Forelimb muscle (tissue), 1 donor: Measurements from ENCODE around the gene STK35. TPM values are rescaled to one million over a fixed set of nuclear protein-coding genes. Genes with fewer than 3 reads are reported as not detected.

Experiments used
- DNase-seq: peaks from one replicate; pipeline ENCODE4 v3.0.0-alpha.2; 2013; ENCODE audit warnings: low read depth
- polyA plus RNA-seq: library from polyadenylated mRNA; unstranded; fragments of 120-200 nt; gene quantifications from one replicate; pipeline ENCODE4 v1.2.1, GENCODE V29; 2013; ENCODE audit not compliant: insufficient read length

The STK35 gene
- polyA plus RNA-seq = 6.9 TPM

GRCh38 chr20:2101057-2101864 is at the start of gene STK35:
STK35 (plus strand) TSS chr20:2101827; CDS start chr20:2101882, 55 bp downstream.
- DNase-seq = no peak

DNA sequence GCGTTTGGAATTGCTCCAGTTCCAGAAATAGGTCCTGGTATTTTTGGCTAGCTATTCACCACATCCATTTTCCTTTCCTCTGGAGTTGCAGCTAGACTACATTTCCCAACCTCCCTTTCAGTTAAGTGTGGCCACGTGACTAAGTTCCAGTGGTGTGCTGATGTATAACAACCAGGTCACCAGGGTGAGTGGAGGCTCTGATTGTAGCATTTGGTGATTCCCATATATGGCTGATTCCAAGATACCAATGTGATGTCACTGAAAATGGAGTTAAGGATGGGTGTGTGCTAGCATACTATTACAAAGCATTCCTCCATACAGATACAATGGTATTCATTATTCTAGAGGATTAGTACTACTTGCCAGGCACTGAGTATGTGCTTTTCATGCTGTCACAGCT is 49.7 kb upstream of the STK35 start:
- no peak for DNase-seq

- DNase-seq = no peak
Measured at GRCh38 chr20:2052741-2053140, 48.9 kb upstream of the STK35 start.

DNA sequence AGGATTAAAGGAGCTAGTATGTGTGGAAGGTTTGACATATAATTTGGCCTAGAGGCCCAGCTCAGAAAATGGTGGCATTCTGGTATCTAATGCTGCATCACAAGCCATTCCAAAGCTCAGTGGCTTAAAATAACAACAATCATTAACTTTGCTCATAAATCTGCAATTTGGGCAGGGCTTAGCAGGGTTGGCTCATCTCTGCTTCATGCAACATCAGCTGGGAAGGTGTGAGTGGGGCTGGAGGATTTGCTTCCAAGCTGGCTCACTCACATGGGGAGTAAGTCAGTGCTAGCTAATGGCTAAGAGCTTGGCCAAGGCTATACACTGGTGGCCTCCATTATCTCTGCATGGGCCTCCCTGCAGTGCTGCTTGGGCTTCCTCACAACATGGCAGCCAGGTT is 48.0 kb upstream of the STK35 start:
- DNase-seq = no peak

GRCh38 chr20:2054911-2055310 is 46.7 kb upstream of the STK35 start:
- DNase-seq = no peak

GRCh38 chr20:2059411-2059810 is 42.2 kb upstream of the STK35 start:
- no peak for DNase-seq

DNA sequence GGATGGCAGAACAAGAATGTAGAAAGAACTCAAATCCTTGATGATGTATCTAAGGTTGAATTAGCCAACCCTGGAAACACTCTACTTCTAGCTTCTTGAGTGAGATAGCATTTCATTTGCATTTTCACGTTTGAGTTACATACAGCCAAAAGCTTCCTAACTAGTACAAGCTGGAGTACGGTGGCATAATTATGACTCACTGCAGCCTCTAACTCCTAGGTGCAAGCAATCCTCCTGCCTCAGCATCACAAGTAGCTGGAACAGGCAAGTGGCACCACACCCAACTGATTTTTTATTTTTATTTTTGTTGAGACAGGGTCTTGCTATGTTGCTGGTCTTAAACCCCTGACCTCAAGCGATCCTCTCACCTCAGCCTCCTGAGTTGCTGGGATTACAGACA is 36.5 kb upstream of the STK35 start:
- DNase-seq = no peak

GRCh38 chr20:2066461-2067122 is 35.0 kb upstream of the STK35 start:
- no peak for DNase-seq

- DNase-seq = no peak
Measured at GRCh38 chr20:2080532-2081224, 20.9 kb upstream of the STK35 start.

- no peak for DNase-seq
Measured at GRCh38 chr20:2084703-2085102, 16.9 kb upstream of the STK35 start.

DNA sequence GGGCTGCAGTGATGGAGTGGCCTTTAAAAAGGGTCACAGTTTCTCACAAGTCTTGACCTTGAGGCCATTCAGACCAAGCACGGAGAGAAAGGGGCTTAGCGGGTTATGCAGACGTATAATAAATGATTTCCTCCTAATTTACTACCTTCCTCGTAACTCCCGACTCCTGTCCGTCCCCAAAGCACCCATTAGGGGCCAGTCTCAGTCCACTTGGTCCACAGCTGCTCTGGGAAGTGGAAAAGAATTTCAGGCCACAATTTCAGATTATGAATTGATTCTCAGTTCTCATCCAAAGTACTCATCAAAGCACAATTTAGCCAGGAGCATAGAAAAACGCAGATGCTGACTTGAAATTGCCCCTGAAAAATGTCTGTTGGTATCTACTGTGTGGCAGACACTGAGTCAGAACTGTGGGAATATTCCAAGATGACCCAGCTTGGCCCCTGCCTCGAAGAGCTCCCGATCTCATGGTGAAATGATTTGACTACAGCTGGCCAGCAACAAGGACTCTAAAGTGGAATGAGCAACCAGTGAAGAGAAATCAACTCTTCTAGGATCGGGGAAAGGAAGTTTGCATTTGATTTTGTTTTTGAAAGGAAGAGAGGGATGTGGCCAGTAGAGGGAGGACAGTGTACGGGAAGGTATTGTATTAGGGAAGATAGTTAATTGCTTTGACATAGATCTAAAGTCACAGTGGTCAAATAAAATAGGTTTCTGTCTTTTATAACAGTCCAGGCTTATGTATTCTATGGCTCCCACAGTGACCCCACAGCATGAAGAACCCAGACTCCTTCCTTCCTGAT is 15.2 kb upstream of the STK35 start:
- DNase-seq = no peak

DNA sequence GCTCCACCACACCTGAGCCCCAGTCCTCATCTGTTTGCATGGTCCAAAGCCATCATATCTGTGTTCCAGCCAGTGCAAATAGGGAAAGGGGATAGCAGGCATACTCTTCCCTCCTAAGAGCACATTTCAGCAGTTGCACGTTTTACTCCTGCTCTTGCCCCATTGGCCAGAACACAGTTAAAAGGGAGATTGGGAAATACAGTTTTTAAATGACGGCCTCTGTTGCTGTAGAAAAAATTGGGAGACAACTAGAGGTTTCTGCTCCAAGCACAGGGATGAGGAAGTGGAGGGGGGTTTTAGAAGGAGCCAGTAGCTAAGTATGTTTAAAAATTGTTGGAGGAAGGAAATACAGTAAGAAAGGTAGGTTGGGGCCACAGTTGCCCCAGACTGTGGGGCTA is 14.6 kb upstream of the STK35 start:
- no peak for DNase-seq

DNA sequence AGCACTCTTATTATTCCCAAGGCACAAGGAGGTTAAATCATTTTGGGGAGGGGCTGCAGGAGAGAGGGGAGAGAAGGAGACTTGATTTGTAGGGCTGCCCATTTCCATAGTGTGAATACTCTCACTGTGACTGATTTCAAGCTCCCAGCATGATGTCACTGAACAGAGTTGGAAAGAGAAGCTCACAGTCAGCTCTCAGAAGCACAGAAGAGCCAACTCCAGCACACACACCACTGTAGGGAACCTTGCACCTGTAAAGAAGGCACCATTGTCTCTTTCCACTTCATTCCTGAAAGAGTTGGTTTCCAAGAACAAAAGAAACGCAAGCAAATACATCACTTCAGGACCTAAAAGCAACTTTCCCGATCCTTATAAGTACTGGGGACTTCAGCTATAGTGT is 12.7 kb upstream of the STK35 start:
- no peak for DNase-seq

DNA sequence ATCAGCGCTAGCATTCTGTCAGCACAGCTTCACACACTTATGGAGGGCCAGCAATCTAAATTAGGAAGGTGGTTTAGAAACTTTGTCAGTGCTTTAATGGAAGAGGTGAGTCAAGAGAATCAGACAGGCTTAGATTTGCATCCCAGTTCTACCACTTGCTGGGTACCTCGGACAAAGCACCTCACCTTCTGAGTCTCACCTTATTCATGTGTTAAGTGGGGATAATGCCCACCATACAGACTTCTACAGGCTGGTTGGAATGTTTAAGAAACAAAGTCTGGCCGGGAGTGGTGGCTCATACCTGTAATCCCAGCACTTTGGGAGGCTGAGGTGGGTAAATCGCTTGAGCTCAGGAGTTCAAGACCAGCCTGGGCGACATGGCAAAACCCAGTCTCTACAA is 12.2 kb upstream of the STK35 start:
- no peak for DNase-seq

GRCh38 chr20:2093159-2093781 is 8.4 kb upstream of the STK35 start:
- no peak for DNase-seq

DNA sequence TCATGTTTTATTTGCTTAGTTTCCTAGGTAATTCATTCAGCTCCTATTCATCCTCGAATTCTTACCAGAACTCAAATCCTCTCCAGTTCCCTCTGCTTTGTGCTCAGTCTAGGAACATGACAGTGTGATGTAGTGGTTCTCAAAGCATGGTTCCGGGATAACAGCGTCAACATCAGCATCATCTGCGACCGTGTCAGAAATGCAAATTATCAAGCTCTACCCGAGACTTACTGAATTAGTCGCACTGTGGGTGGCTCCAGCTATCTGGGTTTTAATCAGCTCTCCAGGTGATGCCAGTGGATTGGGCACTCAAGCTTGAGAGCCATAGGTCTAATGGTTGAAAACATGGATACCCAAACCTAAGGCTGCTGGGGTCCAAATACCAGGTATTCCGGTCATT is 7.7 kb upstream of the STK35 start:
- DNase-seq = no peak

- DNase-seq = peak; percentile 73
Measured at GRCh38 chr20:2101865-2102584, 398 bp downstream of the STK35 start.

DNA sequence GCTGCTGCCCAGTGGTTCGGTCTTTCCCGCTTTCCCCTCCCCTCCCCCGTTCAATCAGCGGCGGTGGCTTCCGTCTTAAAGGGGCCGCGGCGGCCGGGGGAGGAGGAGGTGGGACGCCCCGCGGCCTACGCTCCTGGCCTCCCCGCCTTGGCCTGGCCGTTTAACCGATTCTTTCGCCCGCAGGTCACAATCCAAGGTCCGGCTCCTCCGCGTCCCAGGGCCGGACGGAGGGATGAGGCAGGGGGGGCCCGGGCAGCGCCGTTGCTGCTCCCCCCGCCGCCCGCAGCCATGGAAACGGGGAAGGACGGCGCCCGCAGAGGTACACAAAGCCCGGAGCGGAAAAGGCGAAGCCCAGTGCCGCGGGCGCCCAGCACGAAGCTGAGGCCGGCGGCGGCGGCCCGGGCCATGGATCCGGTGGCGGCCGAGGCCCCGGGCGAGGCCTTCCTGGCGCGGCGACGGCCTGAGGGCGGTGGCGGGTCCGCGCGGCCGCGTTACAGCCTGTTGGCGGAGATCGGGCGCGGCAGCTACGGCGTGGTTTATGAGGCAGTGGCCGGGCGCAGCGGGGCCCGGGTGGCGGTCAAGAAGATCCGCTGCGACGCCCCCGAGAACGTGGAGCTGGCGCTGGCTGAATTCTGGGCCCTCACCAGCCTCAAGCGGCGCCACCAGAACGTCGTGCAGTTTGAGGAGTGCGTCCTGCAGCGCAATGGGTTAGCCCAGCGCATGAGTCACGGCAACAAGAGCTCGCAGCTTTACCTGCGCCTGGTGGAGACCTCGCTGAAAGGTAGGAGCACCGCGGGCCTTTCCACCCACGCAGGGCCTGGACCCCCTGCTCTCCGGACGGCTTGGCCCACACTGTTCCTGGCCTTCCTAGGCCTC is 1.2 kb downstream of the STK35 start:
- DNase-seq = peak; percentile 67

GRCh38 chr20:2103461-2104153 is 2.0 kb downstream of the STK35 start:
- no peak for DNase-seq
